ENCODE results near the gene RYR2.
"Not testable (repeated sequence)": the region's sequence is repeated elsewhere in the genome, so short reads cannot be mapped to it uniquely, and the experiment has no call there.

The RYR2 gene

GRCh38 chr1:237211031-237211430, 169.0 kb downstream of the RYR2 start:
- DNase-seq = no peak

- no peak for DNase-seq
These were observed 169.6 kb downstream of the RYR2 start for GRCh38 chr1:237211540-237211939.

GRCh38 chr1:237219751-237220642, 178.0 kb downstream of the RYR2 start:
- DNase-seq = no peak

- DNase-seq = no peak
These were observed 181.4 kb downstream of the RYR2 start for GRCh38 chr1:237223419-237223818.

- DNase-seq = no peak
These were observed 184.4 kb downstream of the RYR2 start for GRCh38 chr1:237226177-237226944.

- DNase-seq = no peak
These were observed 185.5 kb downstream of the RYR2 start for GRCh38 chr1:237227476-237227875.

GRCh38 chr1:237228421-237228820, 186.4 kb downstream of the RYR2 start:
- DNase-seq = no peak

- no peak for DNase-seq
These were observed 187.3 kb downstream of the RYR2 start for GRCh38 chr1:237229333-237229732.

GRCh38 chr1:237232501-237232900, 190.5 kb downstream of the RYR2 start:
- no peak for DNase-seq

- no peak for DNase-seq
These were observed 193.1 kb downstream of the RYR2 start for GRCh38 chr1:237235091-237235490.

- no peak for DNase-seq
These were observed 195.7 kb downstream of the RYR2 start for GRCh38 chr1:237237721-237238120.

GRCh38 chr1:237239248-237239647, 197.3 kb downstream of the RYR2 start:
- DNase-seq = no peak

- no peak for DNase-seq
These were observed 199.1 kb downstream of the RYR2 start for GRCh38 chr1:237241038-237241437.

- DNase-seq = no peak
These were observed 202.8 kb downstream of the RYR2 start for GRCh38 chr1:237244778-237245177.

- no peak for DNase-seq
These were observed 205.5 kb downstream of the RYR2 start for GRCh38 chr1:237247442-237247841.

GRCh38 chr1:237249120-237249519, 207.1 kb downstream of the RYR2 start:
- no peak for DNase-seq

- no peak for DNase-seq
These were observed 208.1 kb downstream of the RYR2 start for GRCh38 chr1:237250055-237250454.

- no peak for DNase-seq
These were observed 213.1 kb downstream of the RYR2 start for GRCh38 chr1:237255071-237255470.

- no peak for DNase-seq
These were observed 216.9 kb downstream of the RYR2 start for GRCh38 chr1:237258871-237259270.

- no peak for DNase-seq
These were observed 219.2 kb downstream of the RYR2 start for GRCh38 chr1:237261198-237261597.

- no peak for DNase-seq
These were observed 225.8 kb downstream of the RYR2 start for GRCh38 chr1:237267743-237268142.

GRCh38 chr1:237269938-237270337, 228.0 kb downstream of the RYR2 start:
- DNase-seq = no peak

- no peak for DNase-seq
These were observed 228.4 kb downstream of the RYR2 start for GRCh38 chr1:237270353-237270752.

GRCh38 chr1:237277994-237278393, 236.0 kb downstream of the RYR2 start:
- not testable (repeated sequence) for DNase-seq

All from NCI-H510A (cell line).